ENCODE data around the gene PKM.
"Not testable (repeated sequence)": the region's sequence is repeated elsewhere in the genome, so short reads cannot be mapped to it uniquely, and the experiment has no call there.

Gene PKM

GRCh38 chr15:72174551-72175165, 56.3 kb downstream of the PKM start:
- no peak for DNase-seq

- no peak for DNase-seq
Measured at GRCh38 chr15:72173864-72174550, 57.0 kb downstream of the PKM start.

- no peak for DNase-seq
Measured at GRCh38 chr15:72173401-72173800, 57.6 kb downstream of the PKM start.

DNA sequence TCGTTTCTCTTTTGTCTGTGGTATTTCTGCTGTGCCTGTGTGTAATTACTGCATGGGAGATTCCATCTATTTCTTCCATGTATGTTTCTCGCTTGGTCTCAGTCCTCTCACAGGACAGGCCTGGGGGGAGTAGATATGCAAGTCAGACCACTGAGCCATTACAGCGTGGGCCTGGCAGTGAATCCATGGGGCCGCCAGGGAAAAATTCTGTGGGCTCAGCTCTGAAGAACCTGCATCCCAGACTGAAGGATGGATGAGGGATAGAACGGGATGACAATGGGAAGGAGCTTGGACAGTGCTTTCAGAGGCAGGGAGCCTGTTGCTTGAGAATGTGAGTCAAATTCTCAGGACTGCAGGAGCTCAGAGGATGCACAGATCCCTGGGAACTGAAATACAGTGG, 58.2 kb downstream of the PKM start:
- no peak for DNase-seq

GRCh38 chr15:72171978-72172377, 59.0 kb downstream of the PKM start:
- DNase-seq, result not testable (repeated sequence)

DNA sequence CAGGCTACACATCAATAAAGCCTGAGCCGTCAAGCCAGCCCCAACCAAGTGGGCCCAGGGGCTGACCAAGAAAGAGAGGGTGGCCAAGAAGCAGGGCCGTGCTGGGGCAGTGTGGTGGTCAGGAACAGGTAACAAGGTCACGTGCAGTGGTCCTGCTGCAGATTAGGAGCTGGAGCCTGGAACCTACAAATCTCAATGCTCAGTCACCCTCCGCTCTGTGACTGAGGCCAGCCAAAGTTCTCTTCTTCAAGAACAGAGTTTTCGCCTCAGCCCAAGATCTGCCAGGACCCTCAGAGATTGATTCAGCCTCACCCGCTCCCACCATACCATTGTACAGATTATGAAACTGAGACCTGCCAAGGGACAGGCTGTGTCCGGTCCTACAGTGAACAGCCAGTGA, 60.3 kb downstream of the PKM start:
- no peak for DNase-seq

DNA sequence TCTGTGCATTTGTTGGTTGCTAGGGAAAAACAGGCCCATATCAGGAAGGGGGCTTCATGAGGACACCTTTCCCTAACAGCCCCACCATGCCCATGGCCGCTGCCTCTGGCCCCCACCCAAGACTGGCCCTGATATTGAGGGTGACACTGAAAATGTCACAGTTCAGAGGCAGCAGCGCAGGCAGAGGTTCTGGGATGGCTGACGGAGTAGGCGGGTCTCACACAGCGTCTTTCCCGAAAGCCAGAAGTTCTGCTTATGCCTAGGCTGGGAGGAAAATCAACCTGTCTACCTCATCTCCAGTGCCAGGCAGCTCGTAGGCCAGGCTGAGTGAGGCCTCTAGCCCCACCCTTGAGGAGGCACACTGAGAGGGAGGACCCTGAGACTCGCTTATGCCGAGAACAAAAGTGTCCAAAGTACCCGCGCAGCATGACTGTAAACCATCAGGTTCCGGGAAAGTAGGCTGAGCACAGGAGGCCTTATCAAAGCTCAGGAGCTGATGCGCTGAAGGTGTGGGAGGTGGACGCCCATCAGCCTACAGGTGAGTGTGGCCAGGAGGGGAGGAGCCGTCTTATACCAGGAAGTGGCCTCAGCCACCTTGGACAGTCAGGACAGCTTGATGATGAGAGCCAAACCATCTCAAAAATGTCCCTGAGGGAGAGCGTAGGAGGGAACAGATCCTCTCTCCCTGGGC, 60.9 kb downstream of the PKM start:
- no peak for DNase-seq

DNA sequence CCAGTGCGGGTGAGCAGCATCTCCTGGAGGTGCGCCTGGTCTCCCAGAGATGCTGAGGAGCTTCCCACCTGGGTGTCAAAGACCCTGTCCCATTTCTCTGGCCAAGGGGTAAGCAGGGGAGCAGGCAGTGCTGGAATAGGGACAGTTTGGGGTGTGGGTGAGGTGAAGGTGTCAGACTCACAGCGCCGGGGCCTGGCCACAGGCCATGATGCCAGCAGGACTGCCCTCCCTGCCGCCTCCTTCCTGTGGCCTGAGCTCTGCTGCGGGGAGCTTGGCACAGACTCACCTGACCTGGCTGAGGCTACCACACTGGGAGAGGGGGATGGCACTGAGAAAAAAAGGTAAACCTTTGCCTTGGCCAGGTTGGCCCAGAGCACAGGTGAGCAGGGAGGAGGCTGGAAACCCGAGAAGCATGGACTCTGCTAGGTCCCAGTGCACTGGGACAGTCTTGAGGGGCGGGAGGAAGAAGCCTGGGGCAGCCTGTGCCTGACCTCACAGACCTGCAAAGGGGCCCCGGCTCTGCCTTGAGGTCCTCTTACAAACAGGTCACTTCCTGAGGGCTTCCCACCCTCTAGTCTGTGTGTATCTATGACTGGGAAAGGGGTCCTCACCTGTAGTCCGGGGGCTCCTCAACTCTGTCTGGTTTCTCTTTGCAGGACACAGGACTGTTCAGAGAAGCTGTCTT, 61.6 kb downstream of the PKM start:
- no peak for DNase-seq

- DNase-seq, result no peak
Measured at GRCh38 chr15:72168808-72169190, 62.2 kb downstream of the PKM start.

- DNase-seq, result peak; percentile 54
Measured at GRCh38 chr15:72168131-72168807, 62.7 kb downstream of the PKM start.

- DNase-seq, result no peak
Measured at GRCh38 chr15:72167445-72167844, 63.5 kb downstream of the PKM start.

GRCh38 chr15:72166716-72167417, 64.1 kb downstream of the PKM start:
- DNase-seq, result no peak

DNA sequence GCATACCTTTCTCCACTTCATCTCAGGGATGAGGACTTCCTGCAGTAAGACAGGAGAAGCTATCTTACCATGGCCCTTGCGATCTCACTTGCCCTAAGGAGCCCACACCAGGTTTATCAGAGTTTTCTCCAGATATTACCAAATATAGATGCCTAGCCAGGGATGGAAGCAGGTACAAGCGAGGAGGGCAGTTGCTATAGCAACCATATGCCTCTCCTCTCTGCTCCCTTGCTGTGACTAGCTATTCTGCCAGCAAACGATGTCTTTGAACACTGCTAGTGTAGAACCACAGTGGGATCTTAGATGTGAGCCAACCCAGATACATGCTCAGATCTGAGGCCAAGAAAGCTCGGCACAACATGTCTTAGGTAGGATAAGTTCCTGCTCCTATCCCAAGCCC, 67.3 kb downstream of the PKM start:
- no peak for DNase-seq

DNA sequence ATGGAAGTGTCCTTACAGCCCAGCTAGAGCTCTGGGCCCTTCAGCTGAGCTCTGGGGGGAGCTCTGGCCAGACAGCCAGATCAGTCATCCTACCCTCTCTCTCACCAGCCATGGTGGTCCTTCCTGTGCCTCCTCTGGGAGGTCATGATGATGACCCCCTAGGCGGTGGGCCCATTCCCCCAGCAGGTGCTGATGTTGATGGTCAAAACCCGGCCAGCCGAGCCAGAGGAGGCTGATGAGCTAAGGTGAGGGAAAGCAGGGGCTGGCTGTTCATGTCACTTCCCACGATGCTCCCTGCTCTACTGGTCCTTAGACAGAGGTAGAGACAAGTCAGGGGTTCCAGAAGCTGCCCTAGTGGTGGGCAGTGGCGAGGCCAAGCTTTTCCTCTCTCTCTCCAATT, 68.4 kb downstream of the PKM start:
- no peak for DNase-seq

DNA sequence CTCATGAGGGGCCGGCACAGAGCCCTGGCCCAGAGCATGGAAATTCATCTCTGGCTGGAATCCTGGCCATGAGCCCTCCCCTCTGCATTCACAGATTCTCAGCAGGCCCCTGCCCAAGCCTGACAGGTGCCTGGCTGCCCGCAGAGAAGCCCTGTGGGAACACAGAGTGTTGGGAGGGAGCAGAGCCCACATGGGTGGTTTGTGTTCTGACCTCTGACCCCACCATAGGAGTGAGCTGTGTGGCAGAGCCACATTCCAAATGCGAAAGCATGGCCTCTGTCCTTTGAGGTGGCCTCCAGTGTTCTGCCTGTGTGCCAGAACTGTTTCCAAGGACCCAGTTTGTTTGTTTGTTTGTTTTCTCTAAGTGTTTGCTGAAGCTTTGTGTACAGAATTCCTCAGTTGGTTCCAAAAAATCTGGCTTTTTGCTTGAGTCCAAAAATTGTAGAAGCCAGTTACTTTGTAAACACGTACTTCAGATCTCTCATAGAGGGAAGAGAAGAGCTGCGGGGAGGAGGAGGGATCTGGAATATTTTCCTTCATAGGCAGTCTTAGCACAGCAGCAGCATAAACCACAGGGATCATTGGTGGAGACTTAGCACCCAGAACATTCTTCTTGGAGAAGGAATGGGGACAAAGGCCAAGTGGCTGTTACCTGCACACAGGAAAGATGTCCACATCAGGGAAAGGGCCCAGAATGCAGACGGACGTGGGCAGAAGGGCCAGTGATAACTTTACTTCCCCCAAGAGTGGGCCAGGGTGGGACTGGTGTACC, 69.4 kb downstream of the PKM start:
- DNase-seq, result no peak

- no peak for DNase-seq
Measured at GRCh38 chr15:72160696-72161245, 70.2 kb downstream of the PKM start.

DNA sequence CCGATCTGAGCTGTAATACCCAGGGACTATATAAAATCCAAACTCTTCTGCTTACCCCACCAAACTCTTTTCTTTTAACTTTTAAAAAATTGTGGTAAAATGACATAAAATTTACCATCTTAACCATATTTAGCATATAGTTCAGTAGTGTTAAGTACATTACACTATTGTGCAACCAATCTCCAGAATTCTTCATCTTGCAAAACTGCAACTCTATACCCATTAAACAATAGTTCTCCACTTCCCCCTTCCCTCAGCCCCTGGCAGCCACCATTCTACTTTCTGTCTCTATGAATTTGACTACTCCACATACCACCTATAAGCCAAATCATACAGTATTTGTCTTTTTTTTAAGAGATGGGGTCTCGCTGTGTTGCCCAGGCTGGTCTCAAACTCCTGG, 74.1 kb downstream of the PKM start:
- no peak for DNase-seq

- DNase-seq, result peak; percentile 68
Measured at GRCh38 chr15:72155635-72156616, 75.1 kb downstream of the PKM start.

DNA sequence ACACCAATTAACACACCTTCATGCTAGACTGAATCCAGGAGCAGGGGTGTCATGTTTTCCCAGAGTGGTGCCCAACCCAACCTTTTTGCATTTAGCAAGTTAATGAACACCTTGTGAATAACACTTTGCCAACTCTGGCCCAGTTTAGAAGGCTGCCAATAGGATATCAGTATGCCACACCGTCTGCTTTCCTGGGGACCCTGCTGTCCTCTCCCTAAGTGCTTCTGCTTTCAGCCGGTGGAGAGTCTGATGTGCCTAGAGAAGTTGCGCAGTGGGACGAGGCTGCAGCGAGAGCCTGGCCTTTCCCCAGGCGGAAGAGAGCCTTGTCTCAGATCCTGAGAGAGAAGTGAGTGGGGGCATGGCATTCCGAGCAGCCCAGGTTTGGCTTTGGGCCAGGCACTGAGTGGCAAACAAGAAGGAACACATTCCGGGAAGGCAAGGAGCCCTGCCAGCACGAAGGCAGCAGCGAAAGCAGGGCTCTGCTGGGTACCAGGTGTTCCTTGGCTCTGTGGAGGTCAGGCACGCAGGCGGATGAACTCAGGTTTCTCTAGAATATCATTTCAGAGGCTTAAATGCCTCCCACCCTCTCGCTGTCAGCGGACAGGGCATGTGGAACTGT, 75.9 kb downstream of the PKM start:
- DNase-seq, result no peak

GRCh38 chr15:72154316-72154715, 76.7 kb downstream of the PKM start:
- no peak for DNase-seq
